K562 (cell line): ENCODE data around the gene NBDY. TPM values are rescaled to one million over a fixed set of nuclear protein-coding genes. Genes with fewer than 3 reads are reported as not detected.

Experiments
- ATAC-seq: fragments of 200-7000 bp; cut with Tn5 transposase; 3 replicates; pipeline ENCODE4 v1.9.1; 2020; ENCODE audit warnings: moderate library complexity
- BruUV-seq: library from RNA; stranded (reverse); fragments of 400-500 nt; replicated peaks from 2 replicates; lab custom pipeline; 2021; lab: Mats Ljungman, UMichigan
- CTCF ChIA-PET: fragments of 300-600 bp; formaldehyde crosslinking; extraction: SDS; loops from one replicate; lab custom pipeline; 2021; ENCODE audit warnings: low intra/inter-chr PET ratio; lab: Yijun Ruan, JAX
- POLR2A ChIA-PET: fragments of 300-600, 350-650 bp; sonication (Branson Sonifier 250); formaldehyde crosslinking; extraction: SDS; loops from one replicate; lab custom pipeline; 2021; ENCODE audit warnings: antibody characterized with exemption, inconsistent platforms; lab: Yijun Ruan, JAX
- DNase-seq, 4 experiments: peaks; one replicate each; pipeline versions ENCODE4 v3.0.0 to v3.0.0-alpha.2; 2011 to 2018; ENCODE audit warnings: low spot score in 3 of 4, mixed read lengths in 3 of 4; ENCODE audit errors: extremely low read depth in 1 of 4
- FAIRE-seq: peaks from 2 replicates; lab custom pipeline; 2011; peaks lifted over from hg19 to GRCh38; lab: Jason Lieb, UNC
- H2AFZ ChIP-seq: 2 replicates; pipeline ENCODE4 v1.6.0; 2011; ENCODE audit warnings: low read depth, low read length, control low read depth, inconsistent platforms
- H3K27ac ChIP-seq: fragments of 200-600 bp; 3 replicates; pipeline ENCODE4 v1.8.0; 2011; ENCODE audit warnings: low read depth, mild to moderate bottlenecking, control low read depth, inconsistent platforms, low read length, moderate library complexity, mixed read lengths; ENCODE audit errors: extremely low read depth
- H3K27me3 ChIP-seq, 2 experiments: fragments of 300-600 bp in 1 of 2; 2 replicates in 1 of 2; 3 replicates in 1 of 2; pipeline versions ENCODE4 v1.6.0 to v1.8.0; 2011; ENCODE audit warnings: inconsistent platforms in 2 of 2, low read length in 2 of 2, mild to moderate bottlenecking in 1 of 2, mixed read lengths in 1 of 2, moderate library complexity in 1 of 2; ENCODE audit not compliant: control insufficient read depth in 2 of 2, insufficient read depth in 2 of 2
- H3K36me3 ChIP-seq: fragments of 300-600 bp; 3 replicates; pipeline ENCODE4 v1.8.0; 2011; ENCODE audit warnings: mild to moderate bottlenecking, low read length, inconsistent platforms; ENCODE audit not compliant: control insufficient read depth, insufficient read depth
- H3K4me1 ChIP-seq, 2 experiments: fragments of 200-600 bp in 1 of 2; replicated peaks in 1 of 2; 2 replicates in 1 of 2; 3 replicates in 1 of 2; pipeline versions ENCODE4 v1.5.1 to v1.8.0; 2011; ENCODE audit warnings: inconsistent platforms in 2 of 2, low read length in 2 of 2, mild to moderate bottlenecking in 1 of 2, mixed read lengths in 1 of 2, moderate library complexity in 1 of 2; ENCODE audit not compliant: control insufficient read depth in 2 of 2, insufficient read depth in 2 of 2
- H3K4me2 ChIP-seq: 2 replicates; pipeline ENCODE4 v1.6.1; 2011; ENCODE audit warnings: low read length, control low read depth, inconsistent platforms, mixed read lengths; ENCODE audit not compliant: insufficient read depth
- H3K4me3 ChIP-seq: fragments of 200-600 bp; sonication (generic), shearing (Covaris generic); 2 replicates; pipeline ENCODE4 v1.5.1; 2016; ENCODE audit warnings: control low read depth, inconsistent platforms
- H3K79me2 ChIP-seq: fragments of 200-600 bp; 3 replicates; pipeline ENCODE4 v1.8.0; 2011; ENCODE audit warnings: low read length, inconsistent platforms; ENCODE audit not compliant: control insufficient read depth, insufficient read depth
- H3K9ac ChIP-seq, 2 experiments: 2 replicates each; pipeline versions ENCODE4 v1.6.0 to v1.6.1; 2011; ENCODE audit warnings: low read depth in 2 of 2, low read length in 2 of 2, control low read depth in 1 of 2, inconsistent platforms in 1 of 2, mild to moderate bottlenecking in 1 of 2, mixed read lengths in 1 of 2; ENCODE audit not compliant: insufficient read depth in 1 of 2
- H3K9me1 ChIP-seq: one replicate; pipeline ENCODE4 v1.6.0; 2011; ENCODE audit warnings: inconsistent platforms, mild to moderate bottlenecking, low read length, moderate library complexity; ENCODE audit not compliant: control insufficient read depth, insufficient read depth
- H3K9me3 ChIP-seq: replicated peaks from 2 replicates; pipeline ENCODE4 v1.5.1; 2011; ENCODE audit warnings: low read depth, low read length, inconsistent platforms; ENCODE audit not compliant: control insufficient read depth, insufficient read depth
- H4K20me1 ChIP-seq: replicated peaks from 2 replicates; pipeline ENCODE4 v1.6.1; 2011; ENCODE audit warnings: low read length, inconsistent platforms, mixed read lengths; ENCODE audit not compliant: control insufficient read depth, insufficient read depth
- CBX2 ChIP-seq: fragments of 200-600 bp; sonication (generic); IDR thresholded peaks from one replicate; pipeline ENCODE4 v1.6.1; 2012; ENCODE audit warnings: mild to moderate bottlenecking, low read length, inconsistent platforms; ENCODE audit not compliant: insufficient read depth, poor library complexity, severe bottlenecking
- CCNT2 ChIP-seq: IDR thresholded peaks from 2 replicates; pipeline ENCODE4 v1.6.1; 2011; ENCODE audit warnings: borderline replicate concordance, low read depth, mild to moderate bottlenecking, moderate library complexity, mixed read lengths, low read length; ENCODE audit not compliant: insufficient read length; ENCODE audit errors: extremely low read depth
- GTF2F1 ChIP-seq: IDR thresholded peaks from 2 replicates; pipeline ENCODE4 v1.6.1; 2011; ENCODE audit warnings: low read depth, low read length, improper control_type of control experiment
- HDAC1 ChIP-seq, 2 experiments: fragments of 450-650 bp; IDR thresholded peaks; 2 replicates each; pipeline ENCODE4 v1.6.1; 2016 to 2017; ENCODE audit warnings: inconsistent platforms in 1 of 2, mild to moderate bottlenecking in 1 of 2, moderate library complexity in 1 of 2
- HES1 ChIP-seq: fragments of 450-650 bp; IDR thresholded peaks from 2 replicates; pipeline ENCODE4 v1.6.1; 2016; ENCODE audit warnings: low read depth, mild to moderate bottlenecking, moderate library complexity
- HEY1 ChIP-seq: fragments of 250-450 bp; sonication (Bioruptor Pico); IDR thresholded peaks from 2 replicates; pipeline ENCODE4 v1.5.0; 2020; ENCODE audit warnings: mild to moderate bottlenecking, moderate library complexity, borderline replicate concordance
- IRF9 ChIP-seq: fragments of 450-650 bp; IDR thresholded peaks from 2 replicates; pipeline ENCODE4 v1.6.1; 2016; ENCODE audit warnings: missing biosample characterization, missing genetic modification characterization
- MLX ChIP-seq, 2 experiments: fragments of 450-650 bp in 1 of 2; sonication (generic) in 1 of 2; formaldehyde crosslinking; conservative IDR thresholded peaks; 2 replicates each; pipeline versions ENCODE4 v1.4.0 to v1.8.1; 2020 to 2022; ENCODE audit warnings: mild to moderate bottlenecking in 1 of 2, missing genetic modification reagents in 1 of 2
- NCOA4 ChIP-seq: fragments of 450-650 bp; IDR thresholded peaks from 2 replicates; pipeline ENCODE4 v1.6.1; 2018; ENCODE audit warnings: mild to moderate bottlenecking; ENCODE audit not compliant: partially characterized antibody
- RBM34 ChIP-seq: fragments of 200-400 bp; formaldehyde crosslinking; IDR thresholded peaks from 2 replicates; pipeline ENCODE4 v1.6.1; 2018; ENCODE audit warnings: low read length, borderline replicate concordance; ENCODE audit not compliant: insufficient read depth
- ZNF551 ChIP-seq: fragments of 250-450 bp; sonication (Bioruptor Pico); IDR thresholded peaks from 2 replicates; pipeline ENCODE4 v1.5.0; 2021; ENCODE audit warnings: mild to moderate bottlenecking, moderate library complexity
- WGBS: fragments of 100-300 bp; shearing (Covaris generic); methylation state at CpG from one replicate; pipeline ENCODE4 v1.1.6; 2016; ENCODE audit warnings: low coverage, mixed read lengths; ENCODE audit not compliant: insufficient coverage; ENCODE audit errors: missing lambda C conversion rate; 5-methylcytosine and 5-hydroxymethylcytosine counted together
- in situ Hi-C: fragments of 300-500 bp; cut with MboI; formaldehyde crosslinking; loops from 4 replicates; pipeline ENCODE4 v1.15.0; 2018; ENCODE audit warnings: inconsistent platforms, mixed read lengths
- intact Hi-C: fragments of 100-400 bp; cut with micrococcal nuclease; formaldehyde crosslinking; loops from 2 replicates; pipeline ENCODE4 v1.14.2; 2022
- polyA plus RNA-seq, 8 experiments: library from polyadenylated mRNA; depleted of rRNA in 4 of 8; stranded (reverse) in 5 of 8; unstranded in 3 of 8; fragments of >200 nt; fragmentation: Nextera tagmentation in 2 of 8; fragmentation: Illumina TruSeq in 1 of 8; extraction: Ambion mirVana in 2 of 8; extraction: Trizol in 1 of 8; gene quantifications; 2 replicates each; pipeline versions ENCODE4 v1.2.1 to v1.2.3, GENCODE V29; 2011 to 2014; ENCODE audit warnings: inconsistent platforms in 1 of 8, missing spikeins in 1 of 8
- total RNA-seq, 7 experiments: library from RNA; depleted of rRNA in 6 of 7; stranded (reverse); fragments of >200 nt in 6 of 7; fragmentation: Illumina TruSeq in 2 of 7; extraction: Trizol in 2 of 7; gene quantifications; 2 replicates each; pipeline versions ENCODE4 v1.2.1 to v1.2.3, GENCODE V29; 2011 to 2021; ENCODE audit warnings: low replicate concordance in 1 of 7

NBDY gene
- total and polyA plus RNA-seq, 9 of the 15 experiments (the other 6 are each of a cell fraction or from before 2014, with no cell fraction given): 1.00 to 24.7 (median 7.0) TPM

- Histone ChIP-seq H3K27me3 (no peaks in the 10 kb centered on the region), H3K4me1 (no peaks in the 10 kb centered on the region; a peak in 1 of 5 replicates), H3K4me3 (no peak overlapping the region), H3K4me2 (no peak overlapping the region), H3K27ac (no peak overlapping the region), H3K9me3 (no peaks in the 10 kb centered on the region), H3K79me2 (no peaks in the 10 kb centered on the region), H3K36me3 (no peaks in the 10 kb centered on the region), H3K9me1 (no peaks in the 10 kb centered on the region), H3K9ac (no peak overlapping the region), H2AFZ (no peak overlapping the region), H4K20me1 (no peaks in the 10 kb centered on the region)
- intact Hi-C loops (no loop called here), in situ Hi-C loops (no loop called here)
- peak in 1 of 4 experiments; percentile 3 for DNase-seq
- POLR2A ChIA-PET: no interaction called here
- BruUV-seq: no TSS peak
- 1% methylated on average over 9 of the region's 9 CpGs for WGBS
- no peak for ATAC-seq
- no peak for FAIRE-seq
- CTCF ChIA-PET: no interaction called here
- no peak for TF ChIP-seq HES1
- TF ChIP-seq MLX (CRISPR knock-in tag; conservative IDR thresholded peaks at IDR 0.05): no peak
- no peak for TF ChIP-seq HEY1 (CRISPR knock-in tag)
- no peak for TF ChIP-seq GTF2F1
- TF ChIP-seq CBX2: no peak
- no peak for TF ChIP-seq IRF9 (tag)
- TF ChIP-seq CCNT2: no peak
- TF ChIP-seq RBM34: no peak
- no peak for TF ChIP-seq NCOA4
- no peak for TF ChIP-seq ZNF551 (CRISPR knock-in tag)
- no peak for TF ChIP-seq HDAC1 (IDR thresholded peaks at IDR 0.05)
These were observed 124.4 kb downstream of the NBDY start for GRCh38 chrX:56853436-56853835.
